SIG-M5 treated with dmso at 0.1 percent for 504 hours (cell line): ENCODE results near the gene PSME1.
"Not testable (repeated sequence)": the region's sequence is repeated elsewhere in the genome, so short reads cannot be mapped to it uniquely, and the experiment has no call there.

ENCODE experiments used
- DNase-seq: peaks from one replicate; lab custom pipeline; 2025; ENCODE audit not compliant: unreplicated experiment; lab: John Stamatoyannopoulos, UW

PSME1 gene

GRCh38 chr14:24103451-24103850, 32.5 kb upstream of the PSME1 start:
- no peak for DNase-seq

- not testable (repeated sequence) for DNase-seq
Observed at GRCh38 chr14:24105609-24106239, 30.3 kb upstream of the PSME1 start.

- no peak for DNase-seq
Observed at GRCh38 chr14:24106672-24107271, 29.2 kb upstream of the PSME1 start.

DNA sequence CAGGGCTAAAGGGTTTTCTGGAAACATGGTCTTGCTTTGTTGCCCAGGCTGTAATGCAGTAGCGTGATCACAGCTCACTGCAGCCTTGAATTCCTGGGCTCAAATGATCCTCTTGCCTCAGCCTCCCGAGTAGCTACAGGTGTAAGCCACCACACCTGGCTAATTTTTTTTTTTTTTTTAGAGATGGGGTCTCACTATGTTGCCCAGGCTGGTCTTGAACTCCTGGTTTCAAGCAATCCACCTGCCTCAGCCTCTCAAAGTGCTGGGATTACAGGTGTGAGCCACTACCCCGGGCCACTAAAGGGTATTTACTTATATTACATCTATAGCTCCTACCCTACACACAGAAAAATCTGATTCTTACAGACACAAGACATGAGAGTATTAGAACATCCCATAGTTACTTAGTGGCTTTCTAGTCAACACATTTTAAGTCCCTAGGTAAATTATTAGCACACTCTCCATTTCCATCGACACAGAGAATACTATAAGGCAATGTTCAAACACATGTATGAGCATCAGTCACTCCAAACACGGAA, 27.6 kb upstream of the PSME1 start:
- DNase-seq: no peak

DNA sequence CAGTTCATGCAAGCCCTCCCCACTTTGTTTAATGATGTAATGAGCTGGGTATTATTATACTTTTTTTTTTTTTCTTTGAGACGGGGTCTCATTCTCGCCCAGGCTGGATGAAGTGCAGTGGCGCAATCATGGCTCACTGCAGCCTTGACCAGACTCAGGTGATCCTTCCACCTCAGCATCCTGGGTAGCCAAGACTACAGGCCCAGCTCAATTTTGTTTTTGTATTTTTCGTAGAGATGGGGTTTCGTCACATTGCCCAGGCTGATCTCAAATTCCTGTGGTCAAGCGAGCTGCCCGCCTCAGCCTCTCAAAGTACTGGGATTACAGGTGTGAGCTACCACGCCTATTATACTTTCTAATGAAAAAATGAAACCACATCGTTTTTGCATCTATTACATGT, 25.9 kb upstream of the PSME1 start:
- DNase-seq: no peak

DNA sequence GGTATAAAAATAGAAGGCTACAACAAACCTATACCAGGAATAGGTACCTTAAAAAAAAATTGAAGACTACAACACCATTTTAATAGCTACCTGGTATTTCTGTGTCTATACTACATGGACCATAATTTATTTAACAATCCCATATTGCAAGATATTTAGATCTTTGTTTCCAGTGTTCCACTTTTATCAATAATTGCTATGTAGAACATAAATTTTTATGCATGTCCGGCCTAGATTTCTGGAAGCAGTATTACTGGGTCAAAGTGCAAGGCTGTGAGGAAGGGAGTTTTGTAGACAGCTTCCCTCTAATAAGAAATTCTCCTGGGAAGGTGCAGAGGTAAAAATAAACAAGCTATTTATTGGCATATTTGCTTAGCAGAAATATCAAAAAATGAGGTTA, 25.5 kb upstream of the PSME1 start:
- DNase-seq: no peak

DNA sequence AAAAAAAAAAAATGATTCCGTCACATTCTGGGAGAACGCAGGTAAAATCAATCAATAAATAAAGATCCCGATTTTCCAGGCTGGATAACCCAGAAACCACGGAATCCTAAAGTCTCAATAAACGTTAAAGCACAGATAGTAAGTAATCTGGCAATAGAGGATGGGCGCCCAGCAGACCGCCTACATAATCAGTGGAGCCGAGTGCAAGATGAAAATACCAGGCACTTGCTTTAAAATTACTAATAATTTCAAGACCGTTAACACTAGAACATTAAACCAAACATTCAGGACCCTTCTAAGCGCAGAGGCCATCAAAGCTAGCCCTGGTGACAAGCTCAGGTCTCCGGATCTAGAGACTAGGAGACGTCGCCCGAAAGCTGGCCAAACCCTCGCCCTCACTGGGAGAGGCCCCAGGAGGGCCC, 22.6 kb upstream of the PSME1 start:
- no peak for DNase-seq

DNA sequence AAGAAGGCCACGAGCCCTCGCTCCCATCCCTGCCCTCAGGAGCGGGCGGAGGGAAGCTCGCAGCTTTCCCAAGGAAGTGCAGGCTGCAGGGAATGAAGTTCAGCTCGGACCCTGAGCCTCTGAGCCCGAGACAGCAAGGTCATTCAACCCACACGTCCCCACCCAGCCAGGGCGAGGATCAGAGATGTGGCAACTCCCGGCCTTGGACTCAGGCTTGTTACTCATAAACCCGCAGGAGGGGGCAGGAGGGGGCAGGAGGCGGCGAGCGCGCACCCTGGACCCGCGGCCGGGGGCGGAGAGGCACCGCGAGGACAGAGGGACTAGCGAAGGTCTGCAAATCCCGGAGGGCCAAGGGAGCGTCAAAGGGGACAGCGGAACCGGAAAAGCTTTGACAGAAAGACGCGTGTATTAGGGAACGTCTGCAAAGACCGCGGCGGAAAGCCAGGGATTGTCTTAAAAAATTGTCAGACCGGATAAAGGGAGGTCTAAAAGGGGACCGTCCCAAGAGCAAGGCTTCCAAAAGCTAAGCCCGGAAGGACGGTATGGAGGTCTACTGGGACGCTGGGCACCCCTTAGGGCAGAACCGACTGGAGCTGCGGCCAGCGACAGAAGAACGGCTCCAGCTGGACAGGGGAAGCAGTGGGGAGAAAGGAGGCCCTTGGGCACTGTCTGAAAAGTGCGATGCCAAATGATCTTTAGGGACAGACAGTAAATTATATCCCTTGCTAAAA, 22.0 kb upstream of the PSME1 start:
- DNase-seq: peak; percentile 88

- DNase-seq: peak; percentile 100
Observed at GRCh38 chr14:24114532-24115421, 21.2 kb upstream of the PSME1 start, which contains the start of the genes DCAF11 and NRL. DCAF11 (plus strand) TSS chr14:24114777; CDS start chr14:24115595, 818 bp downstream. NRL (minus strand) TSS chr14:24114949; CDS start chr14:24082848, 32,101 bp downstream.

DNA sequence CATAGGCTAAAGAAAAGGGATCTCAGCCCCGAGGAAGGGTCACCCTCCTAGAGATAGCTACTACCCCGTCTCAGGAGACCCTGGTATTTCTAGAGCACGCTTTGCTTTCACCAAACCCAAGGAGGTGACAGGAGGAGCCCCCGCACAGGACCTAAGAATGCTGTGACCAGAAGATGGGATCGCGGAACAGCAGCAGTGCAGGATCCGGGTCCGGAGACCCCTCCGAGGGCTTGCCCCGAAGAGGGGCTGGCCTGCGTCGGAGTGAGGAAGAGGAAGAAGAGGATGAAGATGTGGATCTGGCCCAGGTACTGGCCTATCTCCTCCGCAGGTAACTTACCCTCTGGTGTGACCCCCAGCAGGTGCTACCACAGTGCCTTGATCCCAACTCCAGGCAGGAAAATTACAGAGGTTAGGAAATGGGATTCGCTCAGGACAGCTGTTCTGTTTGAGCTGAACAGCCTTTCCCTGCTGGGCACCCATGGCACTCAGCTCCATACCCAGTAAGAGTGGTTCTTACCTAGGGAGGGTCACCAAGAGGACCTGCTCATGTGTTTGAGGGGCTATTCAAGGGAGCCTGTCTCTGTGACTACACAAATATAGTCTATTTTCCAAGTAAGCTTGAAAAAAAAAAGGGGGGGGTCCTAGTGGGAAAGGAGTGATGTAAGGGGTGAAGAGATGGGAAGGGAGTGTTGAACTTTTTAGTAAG, 20.4 kb upstream of the PSME1 start:
- DNase-seq: no peak

- no peak for DNase-seq
Observed at GRCh38 chr14:24116128-24116814, 19.7 kb upstream of the PSME1 start.

- DNase-seq: no peak
Observed at GRCh38 chr14:24117179-24117578, 18.8 kb upstream of the PSME1 start.

DNA sequence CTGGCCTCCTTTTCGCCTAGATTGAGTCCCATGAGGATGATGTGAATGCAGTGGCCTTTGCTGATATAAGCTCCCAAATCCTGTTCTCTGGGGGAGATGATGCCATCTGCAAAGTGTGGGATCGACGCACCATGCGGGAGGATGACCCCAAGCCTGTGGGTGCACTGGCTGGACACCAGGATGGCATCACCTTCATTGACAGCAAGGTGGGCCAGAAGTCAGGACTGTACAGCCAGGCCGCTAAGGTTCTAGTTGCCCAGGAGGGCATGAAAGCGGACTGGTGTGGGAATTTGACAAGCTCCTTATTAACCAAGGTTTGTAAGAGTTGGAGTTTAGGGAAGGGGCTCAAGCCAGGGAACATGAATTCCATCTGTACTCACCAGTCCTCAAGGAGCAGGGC, 16.3 kb upstream of the PSME1 start:
- no peak for DNase-seq

DNA sequence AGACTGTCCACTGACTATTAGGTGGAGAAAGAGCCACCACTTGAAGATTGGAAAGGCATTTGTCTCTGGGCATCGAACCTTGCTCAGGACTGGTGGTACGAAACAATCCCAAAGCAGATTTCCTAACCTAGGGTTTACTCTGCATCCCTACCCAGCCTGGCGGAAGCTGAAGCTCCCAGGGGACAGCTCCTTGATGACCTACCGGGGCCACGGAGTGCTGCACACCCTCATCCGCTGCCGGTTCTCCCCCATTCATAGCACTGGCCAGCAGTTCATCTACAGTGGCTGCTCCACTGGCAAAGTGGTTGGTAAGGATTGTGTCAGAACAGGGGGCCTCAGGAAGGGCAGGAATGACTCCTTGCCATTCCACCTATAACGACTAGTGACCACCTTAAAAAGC, 14.8 kb upstream of the PSME1 start:
- DNase-seq: no peak

- no peak for DNase-seq
Observed at GRCh38 chr14:24122416-24122815, 13.6 kb upstream of the PSME1 start.

GRCh38 chr14:24122898-24123297, 13.1 kb upstream of the PSME1 start:
- no peak for DNase-seq

GRCh38 chr14:24123424-24124417, 12.3 kb upstream of the PSME1 start:
- DNase-seq: no peak

GRCh38 chr14:24126939-24127338, 9.1 kb upstream of the PSME1 start:
- no peak for DNase-seq
